K562 (cell line): ENCODE data around the gene RRAD. TPM values are rescaled to one million over a fixed set of nuclear protein-coding genes. Genes with fewer than 3 reads are reported as not detected.
A peak's percentile ranks its signal among the peaks of the same experiment; 100 is the strongest.

Source experiments
- ARID1B ChIP-seq: fragments of 450-650 bp; IDR thresholded peaks from 2 replicates; pipeline ENCODE4 v1.6.1; 2016; ENCODE audit warnings: antibody characterized with exemption, mild to moderate bottlenecking, inconsistent platforms
- CLOCK ChIP-seq: fragments of 250-450 bp; sonication (Bioruptor Pico); IDR thresholded peaks from 2 replicates; pipeline ENCODE4 v1.4.0; 2020; ENCODE audit warnings: mild to moderate bottlenecking, moderate library complexity, borderline replicate concordance
- EHMT2 ChIP-seq: fragments of 450-650 bp; IDR thresholded peaks from 2 replicates; pipeline ENCODE4 v1.6.1; 2018; ENCODE audit warnings: antibody characterized with exemption
- ERF ChIP-seq: fragments of 450-650 bp; formaldehyde crosslinking; IDR thresholded peaks from 2 replicates; pipeline ENCODE4 v1.4.0; 2020; ENCODE audit warnings: mild to moderate bottlenecking, mixed read lengths
- EWSR1 ChIP-seq: fragments of 450-650 bp; IDR thresholded peaks from 2 replicates; pipeline ENCODE4 v1.6.1; 2018; ENCODE audit warnings: borderline replicate concordance, mild to moderate bottlenecking, low read depth, moderate library complexity; ENCODE audit not compliant: partially characterized antibody
- NFRKB ChIP-seq: fragments of 450-650 bp; IDR thresholded peaks from 2 replicates; pipeline ENCODE4 v1.6.1; 2016; ENCODE audit warnings: low read depth
- NR2F6 ChIP-seq: fragments of 450-650 bp; formaldehyde crosslinking; IDR thresholded peaks from 2 replicates; pipeline ENCODE4 v1.4.0; 2020; ENCODE audit warnings: mild to moderate bottlenecking
- SAFB2 ChIP-seq: fragments of 200-400 bp; formaldehyde crosslinking; IDR thresholded peaks from 2 replicates; pipeline ENCODE4 v1.6.1; 2018; ENCODE audit warnings: borderline replicate concordance, low read length, low read depth, moderate library complexity; ENCODE audit not compliant: severe bottlenecking
- SRF ChIP-seq, 2 experiments: fragments of 250-450, 450-650 bp in 1 of 2; sonication (Bioruptor Pico) in 1 of 2; sonication (generic) in 1 of 2; formaldehyde crosslinking; IDR thresholded peaks; 2 replicates each; pipeline versions ENCODE4 v1.5.0 to v1.5.1; 2020 to 2022; ENCODE audit warnings: mild to moderate bottlenecking in 1 of 2, missing genetic modification reagents in 1 of 2
- ZFP91 ChIP-seq: sonication (generic); formaldehyde crosslinking; IDR thresholded peaks from 2 replicates; pipeline ENCODE4 v1.8.0; 2022; ENCODE audit warnings: mild to moderate bottlenecking, missing genetic modification reagents
- ZNF212 ChIP-seq: fragments of 450-650 bp; formaldehyde crosslinking; IDR thresholded peaks from 2 replicates; pipeline ENCODE4 v1.4.0; 2020; ENCODE audit warnings: mild to moderate bottlenecking
- ZNF655 ChIP-seq: fragments of 250-450 bp; sonication (Bioruptor Pico); IDR thresholded peaks from 2 replicates; pipeline ENCODE4 v1.5.0; 2021
- polyA plus RNA-seq, 8 experiments: library from polyadenylated mRNA; depleted of rRNA in 4 of 8; stranded (reverse) in 5 of 8; unstranded in 3 of 8; fragments of >200 nt; fragmentation: Nextera tagmentation in 2 of 8; fragmentation: Illumina TruSeq in 1 of 8; extraction: Ambion mirVana in 2 of 8; extraction: Trizol in 1 of 8; gene quantifications; 2 replicates each; pipeline versions ENCODE4 v1.2.1 to v1.2.3, GENCODE V29; 2011 to 2014; ENCODE audit warnings: inconsistent platforms in 1 of 8, missing spikeins in 1 of 8
- total RNA-seq, 7 experiments: library from RNA; depleted of rRNA in 6 of 7; stranded (reverse); fragments of >200 nt in 6 of 7; fragmentation: Illumina TruSeq in 2 of 7; extraction: Trizol in 2 of 7; gene quantifications; 2 replicates each; pipeline versions ENCODE4 v1.2.1 to v1.2.3, GENCODE V29; 2011 to 2021; ENCODE audit warnings: low replicate concordance in 1 of 7

The RRAD gene
- total and polyA plus RNA-seq, 9 of the 15 experiments (the other 6 are each of a cell fraction or from before 2014, with no cell fraction given) = 0.09 to 0.20 (median 0.13) TPM; not detected in 5

GRCh38 chr16:66880288-66881013, 44.9 kb downstream of the RRAD start, which contains the start of gene PDP2 (continued):
- TF ChIP-seq ZNF212 (CRISPR knock-in tag) (no peak), SRF (CRISPR knock-in tag; IDR thresholded peaks at IDR 0.05) (0 out of 4 replicates have a peak, but pooled peaks of 1 of the 2 experiments have one; percentile 5), ERF (CRISPR knock-in tag) (0 out of 2 replicates have a peak, but pooled peaks have one; percentile 61), ARID1B (no peak), NFRKB (no peak), NR2F6 (CRISPR knock-in tag) (no peak), SAFB2 (no peak), ZFP91 (no peak), CLOCK (peak; percentile 70; the same call in 1 of the 2 replicates), ZNF655 (CRISPR knock-in tag) (no peak), EHMT2 (no peak), EWSR1 (no peak)
